K562 (cell line): ENCODE measurements around the gene PPP2R5A. TPM values are rescaled to one million over a fixed set of nuclear protein-coding genes. Genes with fewer than 3 reads are reported as not detected.
A peak's percentile ranks its signal among the peaks of the same experiment; 100 is the strongest.

Experiments
- ATAC-seq: fragments of 200-7000 bp; cut with Tn5 transposase; 3 replicates; pipeline ENCODE4 v1.9.1; 2020; ENCODE audit warnings: moderate library complexity
- BruUV-seq: library from RNA; stranded (reverse); fragments of 400-500 nt; replicated peaks from 2 replicates; lab custom pipeline; 2021; lab: Mats Ljungman, UMichigan
- CTCF ChIA-PET: fragments of 300-600 bp; formaldehyde crosslinking; extraction: SDS; loops from one replicate; lab custom pipeline; 2021; ENCODE audit warnings: low intra/inter-chr PET ratio; lab: Yijun Ruan, JAX
- POLR2A ChIA-PET: fragments of 300-600, 350-650 bp; sonication (Branson Sonifier 250); formaldehyde crosslinking; extraction: SDS; loops from one replicate; lab custom pipeline; 2021; ENCODE audit warnings: antibody characterized with exemption, inconsistent platforms; lab: Yijun Ruan, JAX
- DNase-seq, 4 experiments: peaks; one replicate each; pipeline versions ENCODE4 v3.0.0 to v3.0.0-alpha.2; 2011 to 2018; ENCODE audit warnings: low spot score in 3 of 4, mixed read lengths in 3 of 4; ENCODE audit errors: extremely low read depth in 1 of 4
- FAIRE-seq: peaks from 2 replicates; lab custom pipeline; 2011; peaks lifted over from hg19 to GRCh38; lab: Jason Lieb, UNC
- H2AFZ ChIP-seq: 2 replicates; pipeline ENCODE4 v1.6.0; 2011; ENCODE audit warnings: low read depth, low read length, control low read depth, inconsistent platforms
- H3K27ac ChIP-seq: fragments of 200-600 bp; 3 replicates; pipeline ENCODE4 v1.8.0; 2011; ENCODE audit warnings: low read depth, mild to moderate bottlenecking, control low read depth, inconsistent platforms, low read length, moderate library complexity, mixed read lengths; ENCODE audit errors: extremely low read depth
- H3K27me3 ChIP-seq, 2 experiments: fragments of 300-600 bp in 1 of 2; 2 replicates in 1 of 2; 3 replicates in 1 of 2; pipeline versions ENCODE4 v1.6.0 to v1.8.0; 2011; ENCODE audit warnings: inconsistent platforms in 2 of 2, low read length in 2 of 2, mild to moderate bottlenecking in 1 of 2, mixed read lengths in 1 of 2, moderate library complexity in 1 of 2; ENCODE audit not compliant: control insufficient read depth in 2 of 2, insufficient read depth in 2 of 2
- H3K36me3 ChIP-seq: fragments of 300-600 bp; 3 replicates; pipeline ENCODE4 v1.8.0; 2011; ENCODE audit warnings: mild to moderate bottlenecking, low read length, inconsistent platforms; ENCODE audit not compliant: control insufficient read depth, insufficient read depth
- H3K4me1 ChIP-seq, 2 experiments: fragments of 200-600 bp in 1 of 2; replicated peaks in 1 of 2; 2 replicates in 1 of 2; 3 replicates in 1 of 2; pipeline versions ENCODE4 v1.5.1 to v1.8.0; 2011; ENCODE audit warnings: inconsistent platforms in 2 of 2, low read length in 2 of 2, mild to moderate bottlenecking in 1 of 2, mixed read lengths in 1 of 2, moderate library complexity in 1 of 2; ENCODE audit not compliant: control insufficient read depth in 2 of 2, insufficient read depth in 2 of 2
- H3K4me2 ChIP-seq: 2 replicates; pipeline ENCODE4 v1.6.1; 2011; ENCODE audit warnings: low read length, control low read depth, inconsistent platforms, mixed read lengths; ENCODE audit not compliant: insufficient read depth
- H3K4me3 ChIP-seq: fragments of 200-600 bp; sonication (generic), shearing (Covaris generic); 2 replicates; pipeline ENCODE4 v1.5.1; 2016; ENCODE audit warnings: control low read depth, inconsistent platforms
- H3K79me2 ChIP-seq: fragments of 200-600 bp; 3 replicates; pipeline ENCODE4 v1.8.0; 2011; ENCODE audit warnings: low read length, inconsistent platforms; ENCODE audit not compliant: control insufficient read depth, insufficient read depth
- H3K9ac ChIP-seq, 2 experiments: 2 replicates each; pipeline versions ENCODE4 v1.6.0 to v1.6.1; 2011; ENCODE audit warnings: low read depth in 2 of 2, low read length in 2 of 2, control low read depth in 1 of 2, inconsistent platforms in 1 of 2, mild to moderate bottlenecking in 1 of 2, mixed read lengths in 1 of 2; ENCODE audit not compliant: insufficient read depth in 1 of 2
- H3K9me1 ChIP-seq: one replicate; pipeline ENCODE4 v1.6.0; 2011; ENCODE audit warnings: inconsistent platforms, mild to moderate bottlenecking, low read length, moderate library complexity; ENCODE audit not compliant: control insufficient read depth, insufficient read depth
- H3K9me3 ChIP-seq: replicated peaks from 2 replicates; pipeline ENCODE4 v1.5.1; 2011; ENCODE audit warnings: low read depth, low read length, inconsistent platforms; ENCODE audit not compliant: control insufficient read depth, insufficient read depth
- H4K20me1 ChIP-seq: replicated peaks from 2 replicates; pipeline ENCODE4 v1.6.1; 2011; ENCODE audit warnings: low read length, inconsistent platforms, mixed read lengths; ENCODE audit not compliant: control insufficient read depth, insufficient read depth
- ESRRA ChIP-seq: fragments of 450-650 bp; IDR thresholded peaks from 2 replicates; pipeline ENCODE4 v1.6.1; 2014; ENCODE audit warnings: low read depth, mild to moderate bottlenecking, moderate library complexity, borderline replicate concordance
- NCOA4 ChIP-seq: fragments of 450-650 bp; IDR thresholded peaks from 2 replicates; pipeline ENCODE4 v1.6.1; 2018; ENCODE audit warnings: mild to moderate bottlenecking; ENCODE audit not compliant: partially characterized antibody
- POLR2H ChIP-seq: IDR thresholded peaks from 2 replicates; pipeline ENCODE4 v1.6.1; 2016; ENCODE audit warnings: missing genetic modification characterization, low read depth, mild to moderate bottlenecking, control low read depth, missing compliant biosample characterization, moderate library complexity
- SUPT5H ChIP-seq: fragments of 450-650 bp; IDR thresholded peaks from 2 replicates; pipeline ENCODE4 v1.6.1; 2016
- TCFL5 ChIP-seq: fragments of 250-450 bp; sonication (Bioruptor Pico); conservative IDR thresholded peaks from 2 replicates; pipeline ENCODE4 v1.6.1; 2021; ENCODE audit warnings: mild to moderate bottlenecking, moderate library complexity, matching md5 sums
- WGBS: fragments of 100-300 bp; shearing (Covaris generic); methylation state at CpG from one replicate; pipeline ENCODE4 v1.1.6; 2016; ENCODE audit warnings: low coverage, mixed read lengths; ENCODE audit not compliant: insufficient coverage; ENCODE audit errors: missing lambda C conversion rate; 5-methylcytosine and 5-hydroxymethylcytosine counted together
- in situ Hi-C: fragments of 300-500 bp; cut with MboI; formaldehyde crosslinking; loops from 4 replicates; pipeline ENCODE4 v1.15.0; 2018; ENCODE audit warnings: inconsistent platforms, mixed read lengths
- intact Hi-C: fragments of 100-400 bp; cut with micrococcal nuclease; formaldehyde crosslinking; loops from 2 replicates; pipeline ENCODE4 v1.14.2; 2022
- polyA plus RNA-seq, 8 experiments: library from polyadenylated mRNA; depleted of rRNA in 4 of 8; stranded (reverse) in 5 of 8; unstranded in 3 of 8; fragments of >200 nt; fragmentation: Nextera tagmentation in 2 of 8; fragmentation: Illumina TruSeq in 1 of 8; extraction: Ambion mirVana in 2 of 8; extraction: Trizol in 1 of 8; gene quantifications; 2 replicates each; pipeline versions ENCODE4 v1.2.1 to v1.2.3, GENCODE V29; 2011 to 2014; ENCODE audit warnings: inconsistent platforms in 1 of 8, missing spikeins in 1 of 8
- total RNA-seq, 7 experiments: library from RNA; depleted of rRNA in 6 of 7; stranded (reverse); fragments of >200 nt in 6 of 7; fragmentation: Illumina TruSeq in 2 of 7; extraction: Trizol in 2 of 7; gene quantifications; 2 replicates each; pipeline versions ENCODE4 v1.2.1 to v1.2.3, GENCODE V29; 2011 to 2021; ENCODE audit warnings: low replicate concordance in 1 of 7
- TF ChIP-seq, protein P1 (sequence below): fragments of 250-450 bp; sonication (Bioruptor Pico); IDR thresholded peaks from 2 replicates; pipeline ENCODE4 v1.8.0; 2022; ENCODE audit warnings: moderate library complexity, mild to moderate bottlenecking, inconsistent platforms
- TF ChIP-seq, protein P2 (sequence below): sonication (generic); formaldehyde crosslinking; IDR thresholded peaks from 2 replicates; pipeline ENCODE4 v1.8.0; 2023; ENCODE audit warnings: mild to moderate bottlenecking, missing genetic modification reagents

Gene PPP2R5A
- total and polyA plus RNA-seq, 9 of the 15 experiments (the other 6 are each of a cell fraction or from before 2014, with no cell fraction given), result 26.9 to 106 (median 64.3) TPM

DNA sequence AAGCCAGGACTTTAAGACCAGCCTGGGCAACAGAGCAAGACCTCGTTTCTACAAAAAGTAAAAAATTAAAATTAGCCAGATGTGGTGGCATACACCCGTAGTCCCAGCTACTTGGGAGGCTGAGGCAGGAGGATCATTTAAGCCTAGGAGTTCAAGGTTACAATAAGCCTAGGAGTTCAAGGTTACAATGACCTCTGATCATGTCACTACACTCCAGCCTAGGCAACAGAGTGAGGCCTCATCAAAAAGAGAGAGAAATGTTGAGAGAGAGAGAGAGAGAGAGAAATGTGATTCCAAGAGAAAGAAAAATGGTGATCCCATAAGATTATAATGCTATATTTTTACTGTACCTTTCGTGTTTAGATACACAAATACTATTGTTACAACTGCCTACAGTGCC is 69.3 kb downstream of the PPP2R5A start:
- FAIRE-seq (no peak), DNase-seq (no peak), ATAC-seq (no peak)
- BruUV-seq, result no TSS peak
- intact Hi-C loops (no loop called here), in situ Hi-C loops (loop anchor here (25.0 kb wide), 1 partner anchor 667 kb away; the partner anchor contains the start of gene NEK2)
- CTCF ChIA-PET, result no interaction called here
- Histone ChIP-seq H3K4me2 (no peak overlapping the region), H3K36me3 (peaks cover 77% of the 10 kb centered on the region), H3K9ac (no peak overlapping the region), H3K27me3 (no peaks in the 10 kb centered on the region), H3K4me1 (peaks cover 0 to 2% of the 10 kb centered on the region in 2 experiments; a peak in 3 of 5 replicates), H2AFZ (no peak overlapping the region), H3K4me3 (no peak overlapping the region), H3K9me1 (no peaks in the 10 kb centered on the region), H3K9me3 (no peaks in the 10 kb centered on the region), H3K27ac (0 out of 3 replicates have a peak overlapping the region, but pooled peaks have one; percentile 18), H3K79me2 (no peaks in the 10 kb centered on the region), H4K20me1 (no peaks in the 10 kb centered on the region)
- POLR2A ChIA-PET, result interaction anchor here (0.6 to 0.8 kb wide), 2 partner anchors 12 to 627 kb away, joined by 3 to 5 read pairs; no protein-coding TSS in a partner anchor
- 93% methylated on average over 3 of the region's 3 CpGs for WGBS
- TF ChIP-seq SUPT5H (0 out of 2 replicates have a peak, but pooled peaks have one; percentile 15), ESRRA (peak; percentile 55; the same call in 1 of the 2 replicates), NCOA4 (no peak)

DNA sequence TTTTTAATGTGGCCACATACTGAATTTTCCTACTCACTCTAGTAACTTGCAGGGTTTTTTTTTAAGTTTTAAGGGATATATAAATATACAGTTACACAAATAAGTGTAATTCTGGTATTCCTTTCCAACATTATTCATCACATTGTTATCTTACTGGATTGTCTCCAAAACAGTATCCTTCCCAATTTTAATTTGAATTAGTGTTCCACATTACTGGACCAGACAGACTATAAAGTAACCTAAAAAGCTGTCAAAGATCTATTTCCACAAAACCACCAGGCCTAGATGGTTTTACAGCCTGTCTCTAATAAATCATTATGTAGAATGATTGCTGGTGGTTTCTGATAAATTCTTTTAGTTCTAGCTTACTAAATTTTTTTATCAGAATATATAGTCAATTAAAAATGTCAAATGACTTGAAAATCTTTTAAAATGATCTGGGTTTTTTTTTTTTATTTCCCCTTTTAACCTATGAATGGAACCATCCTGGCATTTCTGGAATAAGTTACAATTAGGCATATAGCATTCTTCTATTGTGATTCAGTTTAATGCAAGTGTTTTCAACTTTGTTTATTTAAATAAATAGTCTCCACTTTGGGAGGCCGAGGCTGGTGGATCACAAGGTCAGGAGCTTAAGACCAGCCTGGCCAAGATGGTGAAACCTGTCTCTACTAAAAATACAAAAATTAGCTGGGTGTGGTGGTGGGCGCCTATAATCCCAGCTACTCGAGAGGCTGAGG is 70.2 kb downstream of the PPP2R5A start:
- POLR2A ChIA-PET, result interaction anchor here (0.5 to 2.0 kb wide), 3 partner anchors 10 to 283 kb away, joined by 3 to 8 read pairs (median 4); no protein-coding TSS in a partner anchor
- DNase-seq, result no peak
- Histone ChIP-seq H3K79me2 (no peaks in the 10 kb centered on the region), H3K27ac (no peak overlapping the region), H3K27me3 (no peaks in the 10 kb centered on the region), H2AFZ (no peak overlapping the region), H3K9me1 (no peaks in the 10 kb centered on the region), H3K9me3 (no peaks in the 10 kb centered on the region), H3K36me3 (peaks cover 77% of the 10 kb centered on the region), H3K4me3 (no peak overlapping the region), H3K9ac (no peak overlapping the region), H3K4me1 (peaks cover 0 to 2% of the 10 kb centered on the region in 2 experiments; a peak in 3 of 5 replicates), H4K20me1 (no peaks in the 10 kb centered on the region), H3K4me2 (no peak overlapping the region)
- WGBS, result 89% methylated on average over 3 of the region's 3 CpGs
- BruUV-seq, result no TSS peak
- ATAC-seq, result no peak
- in situ Hi-C loops, result loop anchor here (25.0 kb wide), 1 partner anchor 668 kb away; the partner anchor contains the start of gene NEK2
- TF ChIP-seq, protein P1, sequence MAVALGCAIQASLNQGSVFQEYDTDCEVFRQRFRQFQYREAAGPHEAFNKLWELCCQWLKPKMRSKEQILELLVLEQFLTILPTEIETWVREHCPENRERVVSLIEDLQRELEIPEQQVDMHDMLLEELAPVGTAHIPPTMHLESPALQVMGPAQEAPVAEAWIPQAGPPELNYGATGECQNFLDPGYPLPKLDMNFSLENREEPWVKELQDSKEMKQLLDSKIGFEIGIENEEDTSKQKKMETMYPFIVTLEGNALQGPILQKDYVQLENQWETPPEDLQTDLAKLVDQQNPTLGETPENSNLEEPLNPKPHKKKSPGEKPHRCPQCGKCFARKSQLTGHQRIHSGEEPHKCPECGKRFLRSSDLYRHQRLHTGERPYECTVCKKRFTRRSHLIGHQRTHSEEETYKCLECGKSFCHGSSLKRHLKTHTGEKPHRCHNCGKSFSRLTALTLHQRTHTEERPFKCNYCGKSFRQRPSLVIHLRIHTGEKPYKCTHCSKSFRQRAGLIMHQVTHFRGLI (CRISPR knock-in tag), result no peak
- TF ChIP-seq TCFL5 (CRISPR knock-in tag) (no peak), POLR2H (tag) (0 out of 2 replicates have a peak, but pooled peaks have one; percentile 24)
- TF ChIP-seq, protein P2, sequence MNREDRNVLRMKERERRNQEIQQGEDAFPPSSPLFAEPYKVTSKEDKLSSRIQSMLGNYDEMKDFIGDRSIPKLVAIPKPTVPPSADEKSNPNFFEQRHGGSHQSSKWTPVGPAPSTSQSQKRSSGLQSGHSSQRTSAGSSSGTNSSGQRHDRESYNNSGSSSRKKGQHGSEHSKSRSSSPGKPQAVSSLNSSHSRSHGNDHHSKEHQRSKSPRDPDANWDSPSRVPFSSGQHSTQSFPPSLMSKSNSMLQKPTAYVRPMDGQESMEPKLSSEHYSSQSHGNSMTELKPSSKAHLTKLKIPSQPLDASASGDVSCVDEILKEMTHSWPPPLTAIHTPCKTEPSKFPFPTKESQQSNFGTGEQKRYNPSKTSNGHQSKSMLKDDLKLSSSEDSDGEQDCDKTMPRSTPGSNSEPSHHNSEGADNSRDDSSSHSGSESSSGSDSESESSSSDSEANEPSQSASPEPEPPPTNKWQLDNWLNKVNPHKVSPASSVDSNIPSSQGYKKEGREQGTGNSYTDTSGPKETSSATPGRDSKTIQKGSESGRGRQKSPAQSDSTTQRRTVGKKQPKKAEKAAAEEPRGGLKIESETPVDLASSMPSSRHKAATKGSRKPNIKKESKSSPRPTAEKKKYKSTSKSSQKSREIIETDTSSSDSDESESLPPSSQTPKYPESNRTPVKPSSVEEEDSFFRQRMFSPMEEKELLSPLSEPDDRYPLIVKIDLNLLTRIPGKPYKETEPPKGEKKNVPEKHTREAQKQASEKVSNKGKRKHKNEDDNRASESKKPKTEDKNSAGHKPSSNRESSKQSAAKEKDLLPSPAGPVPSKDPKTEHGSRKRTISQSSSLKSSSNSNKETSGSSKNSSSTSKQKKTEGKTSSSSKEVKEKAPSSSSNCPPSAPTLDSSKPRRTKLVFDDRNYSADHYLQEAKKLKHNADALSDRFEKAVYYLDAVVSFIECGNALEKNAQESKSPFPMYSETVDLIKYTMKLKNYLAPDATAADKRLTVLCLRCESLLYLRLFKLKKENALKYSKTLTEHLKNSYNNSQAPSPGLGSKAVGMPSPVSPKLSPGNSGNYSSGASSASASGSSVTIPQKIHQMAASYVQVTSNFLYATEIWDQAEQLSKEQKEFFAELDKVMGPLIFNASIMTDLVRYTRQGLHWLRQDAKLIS (CRISPR knock-in tag), result no peak
- intact Hi-C loops, result no loop called here
- CTCF ChIA-PET, result interaction anchor here (0.6 kb wide), 1 partner anchor 101 kb away, joined by 4 read pairs; no protein-coding TSS in a partner anchor
- no peak for FAIRE-seq
